Heart right ventricle (tissue), 16 donors: ENCODE results near the gene ACTR3C. TPM values are rescaled to one million over a fixed set of nuclear protein-coding genes. Genes with fewer than 3 reads are reported as not detected.
A peak's percentile ranks its signal among the peaks of the same experiment; 100 is the strongest.
"Not testable (repeated sequence)": the region's sequence is repeated elsewhere in the genome, so short reads cannot be mapped to it uniquely, and the experiment has no call there.

Experiments
- ATAC-seq, 8 donors: fragments of 200-7000 bp; cut with Tn5 transposase; one replicate each; pipeline ENCODE4 v1.9.1; 2020; ENCODE audit warnings: mild to moderate bottlenecking in 8 of 8, moderate library complexity in 8 of 8, moderate number of reproducible peaks in 1 of 8
- DNase-seq, 2 donors: peaks; one replicate each; pipeline ENCODE4 v3.0.0-alpha.2; 2020
- H3K27ac ChIP-seq, 10 donors: fragments of 200-600 bp; sonication (generic) in 2 of 10; one replicate each; pipeline versions ENCODE4 v1.5.0 to v1.8.0; 2020 to 2022; ENCODE audit warnings: mild to moderate bottlenecking in 3 of 10
- H3K27me3 ChIP-seq, 7 donors: fragments of 200-600 bp; one replicate each; pipeline ENCODE4 v1.8.0; 2021 to 2022; ENCODE audit warnings: mild to moderate bottlenecking in 2 of 7
- H3K36me3 ChIP-seq, 9 donors: fragments of 200-600 bp; sonication (generic) in 1 of 9; one replicate each; pipeline versions ENCODE4 v1.5.0 to v1.8.0; 2020 to 2022; ENCODE audit warnings: mild to moderate bottlenecking in 2 of 9
- H3K4me1 ChIP-seq, 9 donors: fragments of 200-600 bp; sonication (generic) in 1 of 9; one replicate each; pipeline versions ENCODE4 v1.5.0 to v1.8.0; 2020 to 2022; ENCODE audit warnings: mild to moderate bottlenecking in 4 of 9
- H3K4me3 ChIP-seq, 10 donors: fragments of 200-600 bp; sonication (generic) in 2 of 10; one replicate each; pipeline versions ENCODE4 v1.5.0 to v1.8.0; 2020 to 2022; ENCODE audit warnings: mild to moderate bottlenecking in 7 of 10, moderate library complexity in 2 of 10
- H3K9me3 ChIP-seq, 11 donors: fragments of 200-600 bp in 10 of 11; sonication (generic) in 2 of 11; one replicate each; pipeline versions ENCODE4 v1.5.0 to v1.8.0; 2013 to 2022; ENCODE audit warnings: mild to moderate bottlenecking in 2 of 11, control low read depth in 1 of 11, moderate library complexity in 1 of 11
- CTCF ChIP-seq, 9 donors: fragments of 200-600 bp; sonication (generic) in 2 of 9; IDR thresholded peaks; one replicate each; pipeline versions ENCODE4 v1.5.0 to v1.8.0; 2021 to 2022; ENCODE audit warnings: antibody characterized with exemption in 9 of 9, mild to moderate bottlenecking in 5 of 9, moderate library complexity in 1 of 9
- WGBS, 2 donors: extraction: QIAGEN DNeasy Blood & Tissue Kit; methylation state at CpG; one replicate each; pipeline ENCODE4 v1.1.7; 2013; ENCODE audit warnings: inconsistent platforms in 1 of 2; 5-methylcytosine and 5-hydroxymethylcytosine counted together
- intact Hi-C, 10 donors: fragments of 100-400 bp; cut with DNase I; formaldehyde crosslinking; loops; one replicate each; pipeline versions ENCODE4 v1.11.1 to v1.14.2; 2022
- polyA plus RNA-seq, 2 donors: library from polyadenylated mRNA; stranded (reverse); fragments of 200-250 nt; gene quantifications; one replicate each; pipeline ENCODE4 v1.2.3, GENCODE V29; 2013
- total RNA-seq, 10 donors: library from RNA; stranded (reverse); fragmentation: NEBNext Ultra II Directional in 3 of 10; extraction: Animal tissue kit (Norgen Biotek cat#: 25700) in 3 of 10; gene quantifications; one replicate each; pipeline versions ENCODE4 v1.2.1 to v1.2.4, GENCODE V29; 2021 to 2023
- donor health status: Arrhythmogenic right ventricular cardiomyopathy.
- donor health status: ischemic (EF 13 %, LVEDD 7.1; RV severe dilation, severe dysfunction).
- donor health status: healthy with polysubstance abuse.
- donor health status: DM: no; HTN: yes; CAD: no.
- donor health status: DM: no; HTN: no; CAD: no.
- donor health status: ischemic (EF 25% LVEDD 6.9; RV normal size, moderate dysfunction).
- donor health status: ischemic (EF 25% LVEDD 5.7; RV mildly dilated, moderate dysfunction).
- donor health status: healthy.
- donor health status: DM: yes; HTN: yes; CAD: no.
- donor health status: Ischemic cardiomyopathy.
- donor health status: ischemic (EF 35%, LVEDD 5.7; RV mildly dilated, moderate dysfunction).
- donor health status: nonischemic (EF 11% LVEDD 7.7; RV severe dilation, severe dysfunction).
- donor health status: DM: yes; HTN: yes; CAD: no.
- donor health status: PGD.
- donor health status: ischemic (EF 29% LVEDD 5.4; RV normal size, mild dysfunction).
- donor health status: nonischemic (EF 23%, LVEDD 6.1; RV moderate dilation, normal function).

The ACTR3C gene
- total and polyA plus RNA-seq, 12 donors = 2.6 to 7.0 (median 3.5) TPM

- H3K4me3 ChIP-seq, H3K27ac ChIP-seq, H3K9me3 ChIP-seq, H3K36me3 ChIP-seq, H3K27me3 ChIP-seq, H3K4me1 ChIP-seq: not testable (repeated sequence)
- intact Hi-C loops = loop anchor here in 7 of 10 donors (2.0 to 10.0 kb wide), 4 partner anchors 131 to 139 kb away; no protein-coding TSS in a partner anchor
- 32 to 35% methylated on average over 16 of the region's 16 CpGs for WGBS, 2 donors
- ATAC-seq (peak; percentile 72 to 95 (median 86)), DNase-seq (peak in 1 of 2 donors; percentile 8)
- TF ChIP-seq CTCF (IDR thresholded peaks at IDR 0.05) = peak in 8 of 9 donors; percentile 48 to 77 (median 65)
These were observed 37.2 kb downstream of the ACTR3C start for GRCh38 chr7:150285849-150286754.

- not testable (repeated sequence) for H3K36me3 ChIP-seq, H3K4me1 ChIP-seq, H3K9me3 ChIP-seq, DNase-seq, H3K27ac ChIP-seq, H3K27me3 ChIP-seq, H3K4me3 ChIP-seq, ATAC-seq
- WGBS, 2 donors = 68 to 89% methylated on average over 2 to 5 of the region's 6 CpGs
- intact Hi-C loops = loop anchor here in 2 of 10 donors (10.0 kb wide), 1 partner anchor 141 kb away; no protein-coding TSS in a partner anchor
These were observed 39.7 kb downstream of the ACTR3C start for GRCh38 chr7:150283608-150284007.

GRCh38 chr7:150283111-150283510 lies 40.2 kb downstream of the ACTR3C start:
- intact Hi-C loops = loop anchor here in 2 of 10 donors (10.0 kb wide), 1 partner anchor 142 kb away; no protein-coding TSS in a partner anchor
- not testable (repeated sequence) for H3K27me3 ChIP-seq, ATAC-seq

GRCh38 chr7:150281681-150282403 lies 41.5 kb downstream of the ACTR3C start:
- H3K4me1 ChIP-seq, H3K36me3 ChIP-seq, DNase-seq, H3K27ac ChIP-seq, H3K4me3 ChIP-seq, H3K9me3 ChIP-seq, ATAC-seq, H3K27me3 ChIP-seq: not testable (repeated sequence)
- WGBS, 2 donors = 87 to 91% methylated on average over 7 to 13 of the region's 25 CpGs
- intact Hi-C loops = loop anchor here in 2 of 10 donors (10.0 kb wide), 1 partner anchor 143 kb away; no protein-coding TSS in a partner anchor

More at GRCh38 chr7:150283111-150283510, 40.2 kb downstream of the ACTR3C start:
- not testable (repeated sequence) for H3K4me3 ChIP-seq, DNase-seq, H3K27ac ChIP-seq, H3K36me3 ChIP-seq, H3K4me1 ChIP-seq, H3K9me3 ChIP-seq
- WGBS, 2 donors = 59 to 80% methylated on average over 2 of the region's 3 CpGs

GRCh38 chr7:150278383-150278782 lies 45.0 kb downstream of the ACTR3C start:
- H3K36me3 ChIP-seq, intact Hi-C loops, H3K9me3 ChIP-seq, H3K27me3 ChIP-seq, DNase-seq, H3K4me3 ChIP-seq, ATAC-seq, H3K27ac ChIP-seq, H3K4me1 ChIP-seq: not testable (repeated sequence)
- WGBS, 2 donors = 88 to 90% methylated on average over 11 of the region's 11 CpGs

- H3K27ac ChIP-seq, H3K4me1 ChIP-seq, intact Hi-C loops, H3K27me3 ChIP-seq, DNase-seq, H3K9me3 ChIP-seq, H3K36me3 ChIP-seq, H3K4me3 ChIP-seq: not testable (repeated sequence)
- peak in 5 of 8 donors; percentile 63 to 68 (median 64) for ATAC-seq
- WGBS, 2 donors = 46 to 59% methylated on average over 6 of the region's 6 CpGs
- peak; percentile 42 to 82 (median 74) for TF ChIP-seq CTCF (IDR thresholded peaks at IDR 0.05)
These were observed 47.1 kb downstream of the ACTR3C start for GRCh38 chr7:150276132-150276695.

GRCh38 chr7:150271898-150272297 lies 51.4 kb downstream of the ACTR3C start:
- not testable (repeated sequence) for H3K27ac ChIP-seq, H3K4me3 ChIP-seq, H3K27me3 ChIP-seq, DNase-seq, H3K9me3 ChIP-seq, H3K4me1 ChIP-seq, H3K36me3 ChIP-seq, ATAC-seq
- 79 to 87% methylated on average over 6 of the region's 7 CpGs for WGBS, 2 donors
- intact Hi-C loops = loop anchor here in 1 of 10 donors (5.0 kb wide), 1 partner anchor 390 kb away; no protein-coding TSS in a partner anchor

- peak in 1 of 8 donors; percentile 27 for ATAC-seq
- 89 to 91% methylated on average over 8 of the region's 18 CpGs for WGBS, 2 donors
- H3K27ac ChIP-seq, DNase-seq, H3K27me3 ChIP-seq, H3K9me3 ChIP-seq, H3K4me1 ChIP-seq, H3K36me3 ChIP-seq, H3K4me3 ChIP-seq: not testable (repeated sequence)
- intact Hi-C loops = loop anchor here in 1 of 10 donors (5.0 kb wide), 1 partner anchor 388 kb away; no protein-coding TSS in a partner anchor
These were observed 53.1 kb downstream of the ACTR3C start for GRCh38 chr7:150270101-150270824.
